Measurements from ENCODE around the gene ADAM11.

Gene ADAM11

DNA sequence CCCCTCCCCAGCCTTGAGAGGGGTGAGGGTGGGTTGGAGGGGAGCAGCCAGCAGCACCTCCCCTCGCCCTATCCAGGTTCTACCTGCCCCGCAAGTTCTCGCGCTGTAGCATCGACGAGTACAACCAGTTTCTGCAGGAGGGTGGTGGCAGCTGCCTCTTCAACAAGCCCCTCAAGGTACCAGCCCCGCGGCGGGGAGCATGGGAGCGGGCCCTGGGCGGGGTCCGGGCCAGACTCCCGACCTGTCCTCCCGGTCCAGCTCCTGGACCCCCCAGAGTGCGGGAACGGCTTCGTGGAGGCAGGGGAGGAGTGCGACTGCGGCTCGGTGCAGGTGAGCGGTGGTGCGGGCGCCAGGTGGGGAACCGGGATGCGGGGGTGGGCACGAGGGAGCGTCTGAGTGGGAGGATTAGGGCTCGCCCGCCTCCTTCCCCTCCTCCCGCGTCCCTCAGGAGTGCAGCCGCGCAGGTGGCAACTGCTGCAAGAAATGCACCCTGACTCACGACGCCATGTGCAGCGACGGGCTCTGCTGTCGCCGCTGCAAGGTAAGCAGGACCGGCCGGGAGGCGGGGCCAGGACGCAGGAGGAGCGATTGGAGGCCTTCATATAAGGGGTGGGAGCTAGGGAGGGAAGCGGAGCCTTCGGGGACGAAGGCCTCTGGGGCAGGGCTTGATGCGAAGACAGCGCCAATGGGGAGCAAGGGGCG, 16.5 kb downstream of the ADAM11 start:
- DNase-seq (ENCODE audit: low read depth), result peak; percentile 94

DNA sequence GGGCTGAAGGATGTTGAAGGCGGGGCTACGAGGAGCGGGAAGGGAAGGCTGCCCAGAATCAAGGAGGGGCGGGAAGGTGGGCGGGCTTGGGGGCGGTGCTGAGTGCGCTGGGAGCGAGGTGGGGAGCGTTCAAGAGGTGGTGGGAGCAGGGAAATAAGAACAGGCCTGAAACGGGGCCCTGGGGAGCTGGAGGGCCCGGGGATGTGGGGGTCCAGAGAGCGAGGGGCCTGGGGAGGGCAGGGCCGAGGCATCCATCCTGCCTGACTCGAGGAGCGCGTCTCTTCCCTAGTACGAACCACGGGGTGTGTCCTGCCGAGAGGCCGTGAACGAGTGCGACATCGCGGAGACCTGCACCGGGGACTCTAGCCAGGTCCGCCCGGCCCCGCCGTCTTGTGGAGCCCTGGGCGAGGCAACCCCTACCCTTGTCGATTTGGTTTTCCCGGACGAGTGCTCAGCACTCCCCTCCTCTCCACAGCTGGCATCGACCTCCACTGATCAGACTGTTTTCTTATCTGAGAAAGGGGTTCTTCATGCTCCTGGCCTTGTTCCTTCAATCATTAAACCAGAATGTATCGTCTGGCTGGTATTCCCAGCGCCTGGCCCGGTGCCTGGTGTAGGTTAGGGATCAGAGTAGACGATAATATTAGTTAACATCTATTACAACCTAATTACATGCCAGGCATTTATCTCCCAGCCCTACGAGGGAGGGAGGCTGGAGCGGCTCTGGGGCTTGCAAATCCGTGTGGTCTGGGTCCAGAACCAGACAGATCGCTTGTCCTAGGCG, 17.2 kb downstream of the ADAM11 start:
- DNase-seq (ENCODE audit: low read depth), result no peak

DNA sequence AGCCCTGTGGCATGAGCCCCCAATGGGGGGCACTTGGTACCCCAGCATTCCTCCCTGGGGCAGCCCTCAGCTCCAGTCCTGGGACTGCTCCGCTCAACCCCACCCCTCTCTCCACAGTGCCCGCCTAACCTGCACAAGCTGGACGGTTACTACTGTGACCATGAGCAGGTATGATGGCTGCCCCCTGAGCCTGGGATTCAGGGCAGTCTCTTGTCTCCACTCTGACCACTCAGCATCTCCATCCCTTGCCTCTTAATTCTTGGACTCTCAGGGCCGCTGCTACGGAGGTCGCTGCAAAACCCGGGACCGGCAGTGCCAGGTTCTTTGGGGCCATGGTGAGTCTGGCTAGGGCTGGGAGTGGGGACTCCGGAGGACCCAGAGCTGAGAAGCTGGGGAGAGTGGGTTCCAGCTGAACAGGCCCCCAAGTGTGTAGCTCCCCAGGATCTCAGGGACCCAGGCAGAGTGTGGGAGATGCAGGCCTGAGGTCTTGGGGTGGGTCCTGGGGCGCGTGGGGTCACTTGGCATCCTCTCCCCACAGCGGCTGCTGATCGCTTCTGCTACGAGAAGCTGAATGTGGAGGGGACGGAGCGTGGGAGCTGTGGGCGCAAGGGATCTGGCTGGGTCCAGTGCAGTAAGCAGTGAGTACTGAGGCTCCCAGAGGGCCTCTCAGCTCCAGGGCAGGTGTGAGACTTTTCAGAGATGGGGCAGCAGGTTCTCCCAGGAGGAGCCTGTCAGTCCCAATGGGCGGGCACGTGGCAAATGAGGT, 18.0 kb downstream of the ADAM11 start:
- DNase-seq (ENCODE audit: low read depth), result no peak

DNA sequence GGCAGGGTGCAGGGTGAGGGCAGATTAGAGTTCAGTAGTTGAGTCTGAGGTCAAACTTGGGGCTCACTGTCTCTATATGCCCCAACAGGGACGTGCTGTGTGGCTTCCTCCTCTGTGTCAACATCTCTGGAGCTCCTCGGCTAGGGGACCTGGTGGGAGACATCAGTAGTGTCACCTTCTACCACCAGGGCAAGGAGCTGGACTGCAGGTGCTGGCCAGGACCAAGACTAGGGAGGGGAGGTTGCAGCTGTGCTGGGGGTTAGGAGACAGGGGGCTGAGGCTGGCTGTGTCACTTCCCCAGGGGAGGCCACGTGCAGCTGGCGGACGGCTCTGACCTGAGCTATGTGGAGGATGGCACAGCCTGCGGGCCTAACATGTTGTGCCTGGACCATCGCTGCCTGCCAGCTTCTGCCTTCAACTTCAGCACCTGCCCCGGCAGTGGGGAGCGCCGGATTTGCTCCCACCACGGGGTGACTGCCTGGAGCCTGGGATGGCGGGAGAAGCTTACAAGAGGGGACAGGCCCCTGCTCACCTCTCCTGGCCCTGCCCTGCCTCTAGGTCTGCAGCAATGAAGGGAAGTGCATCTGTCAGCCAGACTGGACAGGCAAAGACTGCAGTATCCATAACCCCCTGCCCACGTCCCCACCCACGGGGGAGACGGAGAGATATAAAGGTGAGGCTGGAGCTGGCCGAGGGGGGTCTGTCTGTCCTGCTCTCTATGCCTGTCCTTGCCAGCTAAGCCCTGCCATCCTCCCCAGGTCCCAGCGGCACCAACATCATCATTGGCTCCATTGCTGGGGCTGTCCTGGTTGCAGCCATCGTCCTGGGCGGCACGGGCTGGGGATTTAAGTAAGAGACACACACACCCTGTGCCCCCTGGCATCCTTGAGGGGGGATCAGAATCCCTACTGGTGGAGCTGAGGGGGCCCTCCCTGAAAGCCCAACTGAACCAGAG, 18.9 kb downstream of the ADAM11 start:
- DNase-seq (ENCODE audit: low read depth), result no peak

DNA sequence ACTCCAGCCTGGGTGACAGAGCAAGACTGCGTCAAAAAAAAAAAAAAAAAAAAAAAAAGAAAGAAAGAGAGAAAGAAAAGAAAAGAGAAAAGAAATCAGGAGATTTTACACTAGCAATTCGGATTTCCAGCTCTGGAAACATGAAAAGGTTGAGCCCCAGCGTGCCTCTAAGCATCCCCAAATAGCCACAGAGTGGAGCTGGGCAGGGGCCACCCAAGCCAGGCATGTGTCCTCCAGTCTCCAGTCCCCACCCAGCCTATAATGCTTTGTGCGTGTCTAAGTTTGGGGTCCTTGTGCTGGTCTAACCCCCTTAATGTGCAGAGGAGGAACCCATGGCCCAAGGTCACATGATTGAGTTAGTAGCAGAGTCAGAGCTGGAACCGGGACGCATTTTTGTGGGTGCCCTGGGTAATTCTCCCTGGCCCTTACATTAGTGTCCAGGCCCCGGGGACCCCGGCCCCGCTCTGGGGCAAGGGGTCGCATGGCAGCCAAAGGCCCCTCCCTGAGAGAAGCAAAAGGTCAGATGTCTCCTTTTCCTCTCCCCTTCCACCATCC, 19.9 kb downstream of the ADAM11 start:
- DNase-seq (ENCODE audit: low read depth), result no peak

DNA sequence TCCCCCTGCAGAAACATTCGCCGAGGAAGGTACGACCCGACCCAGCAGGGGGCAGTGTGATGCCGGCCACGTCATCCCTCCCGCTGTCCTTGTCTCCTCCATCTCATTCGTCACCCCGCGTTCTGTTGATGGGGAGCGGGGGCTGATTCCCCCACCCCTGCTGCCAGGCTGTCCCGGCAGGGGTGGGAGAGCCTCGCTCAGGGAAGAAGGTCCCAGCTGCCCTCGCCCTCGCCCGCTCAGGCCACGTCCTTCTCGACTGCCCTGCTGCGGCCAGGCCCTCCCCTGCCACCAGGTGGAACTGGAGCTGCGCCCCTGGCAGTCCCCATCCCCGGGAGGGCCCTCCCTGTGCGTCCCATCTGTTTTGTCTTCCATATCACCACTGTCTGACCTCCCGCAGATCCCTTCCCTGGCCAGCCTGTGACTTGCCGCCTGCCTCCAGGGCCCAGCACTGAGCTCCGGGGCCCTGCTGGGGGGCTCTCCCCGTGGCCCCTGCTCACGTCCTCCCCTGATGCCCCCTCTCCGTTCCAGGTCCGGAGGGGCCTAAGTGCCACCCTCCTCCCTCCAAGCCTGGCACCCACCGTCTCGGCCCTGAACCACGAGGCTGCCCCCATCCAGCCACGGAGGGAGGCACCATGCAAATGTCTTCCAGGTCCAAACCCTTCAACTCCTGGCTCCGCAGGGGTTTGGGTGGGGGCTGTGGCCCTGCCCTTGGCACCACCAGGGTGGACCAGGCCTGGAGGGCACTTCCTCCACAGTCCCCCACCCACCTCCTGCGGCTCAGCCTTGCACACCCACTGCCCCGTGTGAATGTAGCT, 20.6 kb downstream of the ADAM11 start:
- peak; percentile 45 for DNase-seq (ENCODE audit: low read depth)

DNA sequence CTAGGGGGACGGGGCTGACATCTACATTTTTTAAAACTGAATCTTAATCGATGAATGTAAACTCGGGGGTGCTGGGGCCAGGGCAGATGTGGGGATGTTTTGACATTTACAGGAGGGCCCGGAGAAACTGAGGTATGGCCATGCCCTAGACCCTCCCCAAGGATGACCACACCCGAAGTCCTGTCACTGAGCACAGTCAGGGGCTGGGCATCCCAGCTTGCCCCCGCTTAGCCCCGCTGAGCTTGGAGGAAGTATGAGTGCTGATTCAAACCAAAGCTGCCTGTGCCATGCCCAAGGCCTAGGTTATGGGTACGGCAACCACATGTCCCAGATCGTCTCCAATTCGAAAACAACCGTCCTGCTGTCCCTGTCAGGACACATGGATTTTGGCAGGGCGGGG, 21.4 kb downstream of the ADAM11 start:
- DNase-seq (ENCODE audit: low read depth), result no peak

DNA sequence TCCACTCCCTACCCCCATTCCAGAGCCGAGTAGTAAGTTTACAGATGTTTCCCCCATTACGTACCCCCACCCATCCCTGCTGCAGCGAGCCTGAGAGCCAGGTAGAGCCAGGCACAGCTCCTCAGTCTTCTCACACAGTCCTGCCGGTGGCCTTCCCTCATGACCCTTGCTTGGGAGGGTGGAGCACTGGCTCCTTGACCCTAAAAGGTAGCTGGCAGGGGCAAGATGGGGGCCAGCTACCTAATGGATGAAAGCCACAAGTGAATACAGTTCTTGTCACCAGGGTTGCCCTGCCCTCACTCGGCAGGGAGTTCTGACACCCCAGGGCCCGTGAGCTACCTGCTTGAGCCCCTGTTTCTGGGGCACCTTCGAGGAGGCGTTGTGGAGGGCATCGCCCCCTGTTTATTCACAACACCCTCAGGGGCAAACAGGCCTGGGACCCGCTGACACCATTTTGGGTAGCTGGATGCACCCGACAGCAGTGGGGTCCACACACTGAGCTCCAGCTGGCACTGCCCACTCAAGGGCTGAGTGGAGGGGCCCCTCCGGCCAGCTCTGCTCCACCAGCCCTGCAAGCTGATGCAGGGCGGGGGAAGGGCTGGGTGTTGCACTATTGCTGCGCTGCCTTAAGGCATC, 22.2 kb downstream of the ADAM11 start:
- DNase-seq (ENCODE audit: low read depth), result no peak

DNA sequence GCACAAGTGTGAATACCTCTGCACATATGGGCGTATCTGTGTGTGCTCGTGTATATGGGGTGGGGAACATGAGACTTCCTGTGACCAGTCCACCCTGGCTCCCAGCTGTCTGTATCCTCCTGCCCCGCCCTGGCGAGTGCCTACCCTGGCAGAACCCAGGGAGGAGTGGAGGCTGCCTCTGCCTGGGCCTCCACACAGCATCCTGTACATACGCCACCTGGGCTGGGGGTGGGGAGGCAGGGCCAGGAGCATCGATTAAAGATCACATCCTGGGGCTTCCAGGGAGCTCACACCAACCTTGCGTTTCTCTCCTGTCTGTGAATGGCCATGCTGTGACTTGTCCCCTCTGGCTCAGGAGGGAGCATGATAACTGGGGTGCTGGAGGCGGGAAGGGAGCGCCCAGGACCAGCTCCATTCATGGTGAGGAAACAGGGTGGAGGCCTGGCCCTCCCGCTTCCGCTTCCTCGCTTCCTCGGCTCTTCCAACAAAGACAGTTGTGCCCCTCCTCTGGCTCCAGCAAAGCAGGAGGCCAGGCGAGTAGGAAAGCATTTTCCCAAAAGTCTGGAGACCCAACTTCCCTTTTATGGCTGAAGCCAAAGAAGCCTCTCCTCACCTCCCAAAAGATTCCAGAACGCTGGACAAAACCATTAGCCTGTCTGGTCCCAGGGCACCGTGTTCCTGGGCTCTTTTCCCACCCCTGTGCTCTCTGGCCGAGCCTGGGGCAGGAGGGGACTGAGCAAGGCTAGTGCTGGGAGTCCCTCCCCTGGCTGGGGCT, 22.9 kb downstream of the ADAM11 start:
- DNase-seq (ENCODE audit: low read depth), result no peak

DNA sequence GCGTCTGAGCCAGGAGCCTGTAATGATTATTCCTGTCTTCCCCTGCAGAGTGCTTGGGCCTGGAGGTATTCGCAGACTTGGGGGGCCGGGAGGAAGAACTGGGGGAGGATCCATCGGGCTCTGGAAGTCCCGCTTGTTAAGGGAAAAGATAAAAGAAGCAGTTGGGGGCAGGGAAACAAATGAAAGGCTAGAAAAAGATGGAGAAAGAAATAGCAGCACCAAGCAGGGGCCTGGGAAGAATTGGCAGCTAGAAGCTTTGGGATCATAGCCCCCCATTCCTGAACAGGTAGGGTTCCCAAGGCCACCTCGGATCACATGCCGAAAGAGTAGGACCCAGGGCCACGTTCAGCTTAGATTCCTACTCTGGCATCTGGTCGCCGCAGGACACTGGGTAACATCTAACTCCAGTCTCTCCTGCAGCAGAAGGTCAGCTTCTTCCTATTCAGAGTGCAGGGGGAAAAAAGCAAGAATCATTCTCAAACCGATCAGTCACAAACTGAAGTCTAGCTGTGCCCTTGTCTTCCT, 23.6 kb downstream of the ADAM11 start:
- DNase-seq (ENCODE audit: low read depth), result no peak

DNA sequence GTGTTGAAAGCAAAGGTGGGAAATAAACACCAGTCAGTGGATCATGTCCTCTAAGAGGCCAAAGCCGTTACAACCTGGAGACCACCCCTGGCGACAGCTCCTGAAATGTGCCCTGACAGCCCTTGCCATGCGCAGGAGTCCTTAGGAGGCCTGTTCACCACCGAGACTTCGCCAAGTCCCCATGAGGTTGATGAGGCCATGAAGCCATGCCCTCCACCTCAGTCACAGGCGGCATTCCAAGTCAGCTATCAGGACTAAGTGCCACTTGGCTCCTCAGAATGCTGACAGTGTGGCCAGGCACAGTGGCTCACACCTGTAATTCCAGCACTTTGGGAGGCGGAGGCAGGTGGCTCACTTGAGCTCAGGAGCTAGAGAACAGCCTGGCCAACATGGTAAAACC, 27.1 kb downstream of the ADAM11 start:
- DNase-seq (ENCODE audit: low read depth), result no peak

DNA sequence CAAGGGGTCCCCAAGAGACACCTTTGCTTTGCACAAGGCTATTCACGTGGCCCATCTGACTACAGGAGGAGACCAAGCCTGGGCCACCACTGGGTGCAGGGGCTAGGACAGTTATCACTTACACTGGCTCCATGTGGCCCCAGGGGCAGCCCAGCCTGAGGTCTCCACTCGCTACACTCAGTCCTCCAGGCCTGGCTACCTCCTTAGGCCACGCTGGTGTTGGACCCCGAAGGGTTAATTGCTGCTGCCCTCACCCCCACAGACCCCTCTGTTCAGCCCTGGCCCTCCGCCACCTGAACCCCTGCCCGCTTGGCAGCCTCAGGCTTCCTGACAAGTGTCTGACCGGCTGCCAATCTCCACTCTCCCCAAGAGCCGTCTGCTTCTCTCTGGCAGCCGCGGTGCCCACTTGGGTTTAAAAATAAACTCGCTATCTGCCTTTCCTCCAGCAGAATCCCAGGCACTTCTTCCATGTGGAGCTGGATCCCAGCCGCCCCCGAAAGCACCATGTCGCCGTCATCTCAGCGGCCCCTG, 27.8 kb downstream of the ADAM11 start:
- DNase-seq (ENCODE audit: low read depth), result no peak

DNA sequence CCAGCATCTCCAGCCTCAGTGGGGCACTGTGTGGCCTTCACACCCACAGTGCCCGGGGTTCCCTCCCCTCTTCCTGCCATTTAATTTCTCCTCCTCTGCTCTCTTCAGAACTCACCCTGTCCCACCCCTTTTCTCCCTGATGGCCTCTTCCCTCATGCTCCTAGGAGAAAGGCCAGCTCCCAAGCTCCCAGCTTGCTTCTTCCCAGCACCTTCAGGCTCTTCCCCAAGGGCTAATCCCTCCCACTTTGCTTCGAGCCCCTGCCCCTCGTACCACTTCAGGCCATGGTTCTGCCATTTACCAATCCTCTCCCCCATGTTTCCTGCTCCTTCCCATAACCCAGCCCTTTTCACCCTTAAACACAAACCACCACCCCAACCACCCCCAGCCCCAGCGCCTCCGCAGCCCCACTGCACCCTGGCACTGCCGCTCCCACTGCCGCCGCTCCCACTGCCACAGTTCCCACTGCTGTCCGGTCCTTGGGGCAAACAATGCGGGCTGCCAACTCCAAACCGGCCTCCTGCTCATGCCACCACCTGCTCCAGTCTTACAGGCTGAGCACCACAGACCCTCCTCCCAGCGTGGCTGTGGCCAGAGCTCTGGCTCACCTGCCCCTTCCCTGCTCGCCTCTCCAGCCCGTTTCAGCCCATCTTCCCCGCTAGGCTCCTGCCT, 28.6 kb downstream of the ADAM11 start:
- DNase-seq (ENCODE audit: low read depth), result no peak

DNA sequence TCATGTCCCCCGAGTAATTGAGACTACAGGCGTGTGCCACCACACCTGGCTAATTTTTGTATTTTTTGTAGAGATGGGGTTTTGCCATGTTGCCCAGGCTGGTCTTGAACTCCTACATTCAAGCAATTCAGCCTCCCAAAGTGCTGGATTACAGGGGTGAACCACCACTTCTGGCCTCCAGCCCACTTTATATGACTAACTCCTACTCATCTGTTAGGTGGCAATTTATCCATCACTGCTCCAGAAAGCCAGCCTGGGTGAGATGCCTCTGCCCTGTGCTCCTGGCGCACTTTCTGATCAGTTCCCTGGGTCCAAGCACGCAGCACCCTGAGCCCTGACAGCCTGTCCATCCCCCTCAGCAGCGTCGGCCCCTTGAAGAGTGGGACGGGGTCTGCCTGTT, 29.4 kb downstream of the ADAM11 start:
- DNase-seq (ENCODE audit: low read depth), result no peak

DNA sequence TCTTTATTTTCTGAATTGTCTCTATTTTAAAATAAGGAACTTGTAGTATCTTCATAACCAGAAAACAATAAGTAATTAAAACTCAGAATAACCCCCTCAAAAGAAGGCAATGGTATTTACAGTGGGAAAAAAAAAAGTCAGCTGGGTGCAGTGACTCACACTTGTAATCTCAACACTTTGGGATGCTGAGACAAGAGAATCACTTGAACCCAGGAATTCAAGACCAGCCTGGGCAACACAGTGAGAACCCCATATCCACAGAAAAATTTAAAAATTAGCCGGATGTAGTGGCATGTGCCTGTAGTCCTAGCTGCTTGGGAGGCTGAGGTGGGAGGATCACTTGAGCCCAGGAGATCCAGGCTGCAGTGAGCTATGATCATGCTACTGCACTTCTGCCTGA, 33.5 kb downstream of the ADAM11 start:
- no peak for DNase-seq (ENCODE audit: low read depth)

DNA sequence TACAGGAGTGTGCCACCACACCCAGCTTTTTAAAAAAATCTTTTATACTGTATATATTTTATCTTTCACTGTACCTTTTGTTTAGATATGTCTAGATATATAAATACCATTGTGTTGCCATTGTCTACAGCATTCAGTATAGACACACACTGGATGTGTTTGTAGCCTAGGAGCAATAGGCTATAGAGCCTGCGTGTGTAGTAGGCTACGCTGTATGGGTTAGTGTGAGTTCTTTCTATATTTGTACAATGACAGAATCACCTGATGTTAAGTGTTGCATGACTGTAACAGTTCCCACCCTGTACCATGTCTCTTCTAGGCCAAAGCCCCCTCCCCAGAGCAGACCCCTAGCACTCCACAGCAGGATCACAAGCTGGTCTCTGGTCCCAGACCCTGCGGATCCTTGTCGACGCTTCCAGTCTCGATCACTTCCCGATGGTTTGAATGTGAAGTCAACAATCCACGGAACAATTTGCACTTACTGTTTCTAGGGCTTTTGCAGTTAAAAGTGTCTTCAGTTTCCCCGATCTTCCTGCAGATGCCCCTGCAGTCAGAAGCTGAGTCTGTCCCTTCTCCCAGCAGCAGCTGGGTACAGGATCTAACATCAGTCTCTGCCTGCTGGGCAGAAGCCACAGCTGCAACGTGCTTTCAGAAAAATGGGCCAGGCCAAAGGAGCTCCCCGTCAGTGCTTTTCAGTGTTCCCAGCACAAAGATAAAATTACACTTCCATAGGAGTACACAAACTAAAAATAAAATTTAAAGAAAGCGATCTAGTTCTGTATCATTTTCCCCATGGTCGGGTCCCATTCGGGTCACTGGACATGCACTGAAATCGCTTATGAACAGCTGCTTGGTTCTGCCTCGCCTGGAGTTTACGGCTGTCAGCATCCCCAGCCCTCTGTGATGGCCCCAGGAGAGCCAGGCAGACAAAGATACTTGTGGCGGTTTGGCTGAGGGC, 35.4 kb downstream of the ADAM11 start:
- DNase-seq (ENCODE audit: low read depth), result no peak

DNA sequence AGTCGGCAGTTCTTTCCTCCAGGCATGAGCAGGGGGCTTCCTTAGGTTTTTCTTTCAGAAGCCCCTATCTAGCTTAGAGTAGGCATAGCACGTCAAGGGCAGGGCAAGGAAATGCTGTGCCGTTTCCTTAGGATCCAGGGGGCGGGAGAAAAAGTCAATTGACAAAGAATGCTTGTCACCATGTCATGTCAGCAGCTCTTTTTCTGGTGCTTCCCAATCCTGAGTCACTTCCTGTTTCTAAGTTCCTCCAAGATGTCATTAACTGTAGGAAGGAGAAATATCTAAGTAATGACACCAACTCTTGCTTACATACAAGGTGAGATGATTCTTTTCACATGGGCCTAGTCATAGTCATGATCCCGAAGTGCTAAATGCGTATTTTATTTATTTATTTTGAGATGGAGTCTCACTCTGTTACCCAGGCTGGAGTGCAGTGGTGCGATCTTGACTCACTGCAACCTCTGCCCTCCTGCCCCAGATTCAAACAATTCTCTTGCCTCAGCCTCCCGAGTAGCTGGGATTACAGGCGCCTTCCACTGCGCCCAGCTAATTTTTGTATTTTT, 36.1 kb downstream of the ADAM11 start:
- no peak for DNase-seq (ENCODE audit: low read depth)
